ENCODE results near the gene USP36.

Gene USP36

DNA sequence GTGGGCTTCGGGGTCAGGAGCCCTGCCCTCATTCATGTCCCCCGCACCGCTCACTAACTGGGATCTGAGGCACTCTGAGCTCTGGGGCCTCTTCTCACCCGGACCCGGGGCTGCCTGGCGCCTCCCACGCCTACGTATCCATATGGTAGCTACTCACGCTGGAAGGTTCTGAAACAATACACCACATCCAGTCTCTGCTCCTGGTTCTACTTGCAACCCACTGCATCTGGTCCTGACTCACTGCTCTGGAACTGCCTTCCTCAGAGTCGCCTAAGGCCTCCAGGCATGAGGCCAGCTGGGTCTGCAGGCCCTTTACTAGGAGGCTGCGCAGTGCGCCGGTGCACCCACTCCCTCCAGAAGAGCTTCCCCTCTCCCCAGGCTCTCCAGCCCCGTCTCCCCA, 18.1 kb downstream of the USP36 start:
- no peaks in the 10 kb centered on the region for H3K9me2 ChIP-seq (replicated peaks; ENCODE audit: control insufficient read depth, low read length)
- H4K20me1 ChIP-seq (ENCODE audit: control insufficient read depth, insufficient read depth, low read depth, low read length): 0 out of 2 replicates have a peak, but pooled peaks cover 7% of the 10 kb centered on the region

DNA sequence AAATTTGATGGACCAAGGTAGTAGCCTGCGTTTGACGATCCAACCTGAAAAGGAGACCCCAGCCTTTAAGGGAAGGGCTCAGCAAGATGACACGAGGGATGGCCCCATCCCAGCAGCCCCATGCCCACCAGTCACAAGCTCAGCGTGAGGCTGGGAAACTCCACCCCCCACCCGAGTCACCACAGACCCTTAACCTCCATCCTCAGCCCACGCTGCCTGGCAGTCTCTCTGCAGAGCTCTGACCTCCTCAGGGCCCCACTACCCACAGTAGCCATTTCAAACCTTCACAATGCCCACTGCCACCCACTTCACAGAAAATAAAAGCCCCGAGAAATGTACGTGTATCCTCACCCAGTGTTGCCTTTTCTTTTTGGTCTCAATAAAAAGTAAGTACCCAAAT, 18.7 kb downstream of the USP36 start:
- peaks cover 33% of the 10 kb centered on the region for H3K79me2 ChIP-seq (ENCODE audit: control insufficient read depth, low read length)
- H3K36me3 ChIP-seq (ENCODE audit: control insufficient read depth, low read length): peaks cover 93% of the 10 kb centered on the region
- H3K4me2 ChIP-seq (ENCODE audit: low read length): no peak overlapping the region
- TF ChIP-seq, protein P1, sequence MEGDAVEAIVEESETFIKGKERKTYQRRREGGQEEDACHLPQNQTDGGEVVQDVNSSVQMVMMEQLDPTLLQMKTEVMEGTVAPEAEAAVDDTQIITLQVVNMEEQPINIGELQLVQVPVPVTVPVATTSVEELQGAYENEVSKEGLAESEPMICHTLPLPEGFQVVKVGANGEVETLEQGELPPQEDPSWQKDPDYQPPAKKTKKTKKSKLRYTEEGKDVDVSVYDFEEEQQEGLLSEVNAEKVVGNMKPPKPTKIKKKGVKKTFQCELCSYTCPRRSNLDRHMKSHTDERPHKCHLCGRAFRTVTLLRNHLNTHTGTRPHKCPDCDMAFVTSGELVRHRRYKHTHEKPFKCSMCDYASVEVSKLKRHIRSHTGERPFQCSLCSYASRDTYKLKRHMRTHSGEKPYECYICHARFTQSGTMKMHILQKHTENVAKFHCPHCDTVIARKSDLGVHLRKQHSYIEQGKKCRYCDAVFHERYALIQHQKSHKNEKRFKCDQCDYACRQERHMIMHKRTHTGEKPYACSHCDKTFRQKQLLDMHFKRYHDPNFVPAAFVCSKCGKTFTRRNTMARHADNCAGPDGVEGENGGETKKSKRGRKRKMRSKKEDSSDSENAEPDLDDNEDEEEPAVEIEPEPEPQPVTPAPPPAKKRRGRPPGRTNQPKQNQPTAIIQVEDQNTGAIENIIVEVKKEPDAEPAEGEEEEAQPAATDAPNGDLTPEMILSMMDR (IDR thresholded peaks at IDR 0.05; ENCODE audit: low read depth, low read length, poor library complexity, severe bottlenecking): no peak
- no peak for TF ChIP-seq EZH2phosphoT487 (IDR thresholded peaks at IDR 0.05; ENCODE audit: borderline replicate concordance, low read length)
- H3F3A ChIP-seq (ENCODE audit: control insufficient read depth, insufficient read depth): no peaks in the 10 kb centered on the region
- H4K20me1 ChIP-seq (ENCODE audit: control insufficient read depth, insufficient read depth, low read depth, low read length): 0 out of 2 replicates have a peak, but pooled peaks cover 7% of the 10 kb centered on the region
- no peak overlapping the region for H3K4me3 ChIP-seq (ENCODE audit: low read length)
- H3K27me3 ChIP-seq (ENCODE audit: control insufficient read depth, low read length): no peaks in the 10 kb centered on the region
- no peaks in the 10 kb centered on the region for H3K9me3 ChIP-seq (ENCODE audit: control insufficient read depth, insufficient read depth, low read length)
- H3K9me2 ChIP-seq (replicated peaks; ENCODE audit: control insufficient read depth, low read length): no peaks in the 10 kb centered on the region
- H3K27ac ChIP-seq (ENCODE audit: low read depth, low read length): no peak overlapping the region
- no peaks in the 10 kb centered on the region for H3K4me1 ChIP-seq (ENCODE audit: control insufficient read depth, low read length)

More for the DNA sequence above, 18.1 kb downstream of the USP36 start:
- peaks cover 35% of the 10 kb centered on the region for H3K79me2 ChIP-seq (ENCODE audit: control insufficient read depth, low read length)
- TF ChIP-seq EZH2phosphoT487 (IDR thresholded peaks at IDR 0.05; ENCODE audit: borderline replicate concordance, low read length): no peak
- TF ChIP-seq, protein P1 (IDR thresholded peaks at IDR 0.05; ENCODE audit: low read depth, low read length, poor library complexity, severe bottlenecking): no peak
- H3K9me3 ChIP-seq (ENCODE audit: control insufficient read depth, insufficient read depth, low read length): no peaks in the 10 kb centered on the region
- no peaks in the 10 kb centered on the region for H3K27me3 ChIP-seq (ENCODE audit: control insufficient read depth, low read length)
- no peaks in the 10 kb centered on the region for H3F3A ChIP-seq (ENCODE audit: control insufficient read depth, insufficient read depth)
- no peak overlapping the region for H3K4me2 ChIP-seq (ENCODE audit: low read length)
- H3K4me1 ChIP-seq (ENCODE audit: control insufficient read depth, low read length): no peaks in the 10 kb centered on the region
- no peak overlapping the region for H3K4me3 ChIP-seq (ENCODE audit: low read length)
- H3K27ac ChIP-seq (ENCODE audit: low read depth, low read length): no peak overlapping the region
- H3K36me3 ChIP-seq (ENCODE audit: control insufficient read depth, low read length): peaks cover 92% of the 10 kb centered on the region

DNA sequence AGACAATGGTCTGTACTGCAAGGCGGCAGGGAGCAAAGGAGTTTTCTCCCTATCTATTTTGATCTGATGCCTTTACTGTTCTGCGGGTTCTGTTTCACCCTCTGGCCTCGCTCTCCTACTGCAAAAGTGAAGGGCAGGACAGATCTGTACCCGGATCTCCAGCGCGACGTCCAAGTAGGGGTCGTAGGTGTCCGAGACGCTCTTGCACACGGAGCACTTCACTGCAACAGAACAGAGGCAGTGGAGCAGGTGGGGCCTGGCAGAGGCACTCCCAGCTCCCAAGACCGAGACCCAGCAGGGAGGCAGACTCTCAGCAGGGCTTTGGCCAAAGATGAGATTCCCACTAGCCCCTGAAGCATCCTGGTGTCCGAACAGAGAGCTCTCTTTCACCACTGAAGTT, 19.8 kb downstream of the USP36 start:
- no peaks in the 10 kb centered on the region for H3K4me1 ChIP-seq (ENCODE audit: control insufficient read depth, low read length)
- no peaks in the 10 kb centered on the region for H3K9me2 ChIP-seq (replicated peaks; ENCODE audit: control insufficient read depth, low read length)
- peaks cover 28% of the 10 kb centered on the region for H3K79me2 ChIP-seq (ENCODE audit: control insufficient read depth, low read length)
- H3F3A ChIP-seq (ENCODE audit: control insufficient read depth, insufficient read depth): no peaks in the 10 kb centered on the region
- H3K4me3 ChIP-seq (ENCODE audit: low read length): no peak overlapping the region
- peaks cover 92% of the 10 kb centered on the region for H3K36me3 ChIP-seq (ENCODE audit: control insufficient read depth, low read length)
- H3K27me3 ChIP-seq (ENCODE audit: control insufficient read depth, low read length): no peaks in the 10 kb centered on the region
- H3K27ac ChIP-seq (ENCODE audit: low read depth, low read length): no peak overlapping the region
- H4K20me1 ChIP-seq (ENCODE audit: control insufficient read depth, insufficient read depth, low read depth, low read length): 0 out of 2 replicates have a peak, but pooled peaks cover 5% of the 10 kb centered on the region
- no peak for TF ChIP-seq EZH2phosphoT487 (IDR thresholded peaks at IDR 0.05; ENCODE audit: borderline replicate concordance, low read length)
- TF ChIP-seq, protein P1 (IDR thresholded peaks at IDR 0.05; ENCODE audit: low read depth, low read length, poor library complexity, severe bottlenecking): no peak
- no peak overlapping the region for H3K4me2 ChIP-seq (ENCODE audit: low read length)
- H3K9me3 ChIP-seq (ENCODE audit: control insufficient read depth, insufficient read depth, low read length): no peaks in the 10 kb centered on the region
